ENCODE measurements around the gene BMPER.

Gene BMPER

GRCh38 chr7:33981226-33981625 is 75.9 kb downstream of the BMPER start:
- no peak overlapping the region for H3K4me3 ChIP-seq (ENCODE audit: low read depth, low read length)
- no peak for DNase-seq (ENCODE audit: low read depth, low spot score)
- no peak for TF ChIP-seq CTCF (IDR thresholded peaks at IDR 0.05; ENCODE audit: low read depth, low read length)
- in situ Hi-C loops (cut with HindIII; ENCODE audit: low sequenced_read_pairs), result no loop called here

GRCh38 chr7:33981671-33982424 is 76.5 kb downstream of the BMPER start:
- no peak for DNase-seq (ENCODE audit: low read depth, low spot score)
- in situ Hi-C loops (cut with HindIII; ENCODE audit: low sequenced_read_pairs), result no loop called here
- TF ChIP-seq CTCF (IDR thresholded peaks at IDR 0.05; ENCODE audit: low read depth, low read length), result no peak
- no peak overlapping the region for H3K4me3 ChIP-seq (ENCODE audit: low read depth, low read length)

GRCh38 chr7:33982425-33982786 is 77.1 kb downstream of the BMPER start:
- in situ Hi-C loops (cut with HindIII; ENCODE audit: low sequenced_read_pairs), result no loop called here
- no peak overlapping the region for H3K4me3 ChIP-seq (ENCODE audit: low read depth, low read length)
- peak; percentile 69 for TF ChIP-seq CTCF (IDR thresholded peaks at IDR 0.05; ENCODE audit: low read depth, low read length)
- peak; percentile 50 for DNase-seq (ENCODE audit: low read depth, low spot score)

GRCh38 chr7:33986451-33986850 is 81.1 kb downstream of the BMPER start:
- H3K4me3 ChIP-seq (ENCODE audit: low read depth, low read length), result no peak overlapping the region
- in situ Hi-C loops (cut with HindIII; ENCODE audit: low sequenced_read_pairs), result no loop called here
- no peak for DNase-seq (ENCODE audit: low read depth, low spot score)
- no peak for TF ChIP-seq CTCF (IDR thresholded peaks at IDR 0.05; ENCODE audit: low read depth, low read length)

GRCh38 chr7:33986951-33987947 is 81.9 kb downstream of the BMPER start:
- peak; percentile 98 for DNase-seq (ENCODE audit: low read depth, low spot score)
- no peak for TF ChIP-seq CTCF (IDR thresholded peaks at IDR 0.05; ENCODE audit: low read depth, low read length)

GRCh38 chr7:33996899-33997298 is 91.6 kb downstream of the BMPER start:
- in situ Hi-C loops (cut with HindIII; ENCODE audit: low sequenced_read_pairs), result no loop called here
- no peak for TF ChIP-seq CTCF (IDR thresholded peaks at IDR 0.05; ENCODE audit: low read depth, low read length)
- no peak overlapping the region for H3K4me3 ChIP-seq (ENCODE audit: low read depth, low read length)
- DNase-seq (ENCODE audit: low read depth, low spot score), result no peak

More at GRCh38 chr7:33986951-33987947, 81.9 kb downstream of the BMPER start:
- H3K4me3 ChIP-seq (ENCODE audit: low read depth, low read length), result no peak overlapping the region
- in situ Hi-C loops (cut with HindIII; ENCODE audit: low sequenced_read_pairs), result no loop called here
